K562 (cell line): ENCODE data around the gene PTCRA. TPM values are rescaled to one million over a fixed set of nuclear protein-coding genes. Genes with fewer than 3 reads are reported as not detected.
A peak's percentile ranks its signal among the peaks of the same experiment; 100 is the strongest.

Source experiments
- ATF1 ChIP-seq, 2 experiments: fragments of 450-650 bp in 1 of 2; IDR thresholded peaks; 2 replicates each; pipeline ENCODE4 v1.6.1; 2016; ENCODE audit warnings: missing compliant biosample characterization in 1 of 2, missing genetic modification characterization in 1 of 2
- ETV1 ChIP-seq: fragments of 450-650 bp; conservative IDR thresholded peaks from 2 replicates; pipeline ENCODE4 v1.6.1; 2016; ENCODE audit warnings: missing genetic modification characterization, control low read depth, low read depth, missing compliant biosample characterization
- HMBOX1 ChIP-seq: sonication (generic); IDR thresholded peaks from 2 replicates; pipeline ENCODE4 v1.6.1; 2016
- KDM4B ChIP-seq, 2 experiments: fragments of 450-650 bp in 1 of 2; sonication (generic) in 1 of 2; IDR thresholded peaks; 2 replicates each; pipeline ENCODE4 v1.6.1; 2016 to 2017; ENCODE audit warnings: borderline replicate concordance in 2 of 2, antibody characterized with exemption in 1 of 2, low read depth in 1 of 2, mild to moderate bottlenecking in 1 of 2
- MCM7 ChIP-seq, 2 experiments: fragments of 450-650 bp; IDR thresholded peaks; 2 replicates each; pipeline ENCODE4 v1.6.1; 2016 to 2018
- MGA ChIP-seq: fragments of 450-650 bp; IDR thresholded peaks from 2 replicates; pipeline ENCODE4 v1.6.1; 2016; ENCODE audit warnings: mild to moderate bottlenecking, moderate library complexity
- NELFE ChIP-seq: IDR thresholded peaks from 2 replicates; pipeline ENCODE4 v1.6.1; 2011; ENCODE audit warnings: mild to moderate bottlenecking; ENCODE audit not compliant: insufficient read depth, insufficient read length
- SIN3B ChIP-seq: fragments of 450-650 bp; IDR thresholded peaks from 2 replicates; pipeline ENCODE4 v1.6.1; 2017; ENCODE audit warnings: low read depth, mild to moderate bottlenecking, moderate library complexity
- ZBTB12 ChIP-seq: fragments of 250-450 bp; sonication (Bioruptor Pico); IDR thresholded peaks from 2 replicates; pipeline ENCODE4 v1.4.0; 2020
- ZNF655 ChIP-seq: fragments of 250-450 bp; sonication (Bioruptor Pico); IDR thresholded peaks from 2 replicates; pipeline ENCODE4 v1.5.0; 2021
- ZNF717 ChIP-seq: fragments of 250-450 bp; sonication (Bioruptor Pico); IDR thresholded peaks from 2 replicates; pipeline ENCODE4 v1.5.0; 2021
- polyA plus RNA-seq, 8 experiments: library from polyadenylated mRNA; depleted of rRNA in 4 of 8; stranded (reverse) in 5 of 8; unstranded in 3 of 8; fragments of >200 nt; fragmentation: Nextera tagmentation in 2 of 8; fragmentation: Illumina TruSeq in 1 of 8; extraction: Ambion mirVana in 2 of 8; extraction: Trizol in 1 of 8; gene quantifications; 2 replicates each; pipeline versions ENCODE4 v1.2.1 to v1.2.3, GENCODE V29; 2011 to 2014; ENCODE audit warnings: inconsistent platforms in 1 of 8, missing spikeins in 1 of 8
- total RNA-seq, 7 experiments: library from RNA; depleted of rRNA in 6 of 7; stranded (reverse); fragments of >200 nt in 6 of 7; fragmentation: Illumina TruSeq in 2 of 7; extraction: Trizol in 2 of 7; gene quantifications; 2 replicates each; pipeline versions ENCODE4 v1.2.1 to v1.2.3, GENCODE V29; 2011 to 2021; ENCODE audit warnings: low replicate concordance in 1 of 7

PTCRA gene
- total and polyA plus RNA-seq, 9 of the 15 experiments (the other 6 are each of a cell fraction or from before 2014, with no cell fraction given), result 0.21 TPM; not detected in 8

DNA sequence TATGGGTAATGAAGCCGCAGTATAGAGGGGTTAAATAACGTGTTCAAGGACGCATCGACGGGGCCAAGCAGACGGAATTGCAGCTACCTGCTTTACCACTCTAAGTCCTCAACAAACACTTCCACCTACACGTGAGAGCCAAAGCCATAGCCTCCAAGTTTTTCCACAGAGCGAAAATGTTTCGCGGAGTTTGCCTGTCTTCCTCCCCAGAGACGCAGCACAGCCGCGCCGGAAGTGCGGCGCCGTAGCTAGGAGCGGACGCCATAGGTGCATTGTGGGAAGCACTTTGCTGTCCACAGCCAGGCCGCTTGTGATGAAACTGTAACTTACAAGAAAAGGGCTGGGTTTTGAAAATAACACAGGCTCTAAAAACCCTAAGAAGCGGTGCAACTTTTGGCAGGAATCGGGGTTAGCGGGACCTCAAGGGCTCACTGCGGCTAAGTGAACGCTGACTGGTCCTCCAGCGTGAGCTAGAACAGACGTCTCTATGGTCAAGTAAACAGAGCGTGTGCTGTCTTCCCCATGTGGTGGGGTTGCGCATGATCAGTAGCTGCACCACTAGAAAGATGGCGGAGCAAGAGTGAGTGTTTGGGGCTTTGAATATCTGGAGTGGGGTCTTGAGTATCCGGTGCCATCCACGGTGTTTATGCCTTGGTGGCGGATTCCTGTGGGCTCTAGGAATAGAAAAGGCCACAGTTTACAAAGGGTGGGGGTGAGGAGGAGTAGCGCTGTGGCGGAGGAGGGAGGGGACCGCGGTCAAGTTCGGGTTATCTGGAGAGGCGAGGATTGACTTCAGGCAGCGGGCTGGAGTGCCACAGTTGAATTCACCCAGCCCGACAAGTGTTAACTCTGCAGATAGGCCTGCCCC lies 36.2 kb upstream of the PTCRA start, which contains the start of gene RPL7L1 (continued):
- TF ChIP-seq ETV1 (tag) (peak; percentile 94), ZNF717 (CRISPR knock-in tag) (no peak), MCM7 (IDR thresholded peaks at IDR 0.05) (no peak), KDM4B (IDR thresholded peaks at IDR 0.05; ENCODE audit: borderline replicate concordance in 2 of 2, low read depth in 1 of 2) (peak in 1 of 2 experiments; percentile 87; a peak in 1 of 4 replicates), MGA (peak; percentile 78), SIN3B (peak; percentile 87), ZNF655 (CRISPR knock-in tag) (no peak), ATF1 (CRISPR knock-in tag; IDR thresholded peaks at IDR 0.05) (peak; percentile 83), ATF1 (tag; IDR thresholded peaks at IDR 0.05) (peak; percentile 98), ZBTB12 (peak; percentile 90), HMBOX1 (peak; percentile 47; the same call in 1 of the 2 replicates), NELFE (peak; percentile 34)
